HUDEP-2 (cell line): ENCODE data around the gene MYRIP.
"Not testable (repeated sequence)": the region's sequence is repeated elsewhere in the genome, so short reads cannot be mapped to it uniquely, and the experiment has no call there.

Experiments used
- DNase-seq, 76 experiments: peaks; one replicate each; lab custom pipeline; 2025; ENCODE audit not compliant: unreplicated experiment in 76 of 76; lab: John Stamatoyannopoulos, UW

Gene MYRIP

GRCh38 chr3:40116478-40117177, 307.2 kb downstream of the MYRIP start:
- no peak for DNase-seq

GRCh38 chr3:40118091-40118490, 308.7 kb downstream of the MYRIP start:
- DNase-seq = no peak

DNA sequence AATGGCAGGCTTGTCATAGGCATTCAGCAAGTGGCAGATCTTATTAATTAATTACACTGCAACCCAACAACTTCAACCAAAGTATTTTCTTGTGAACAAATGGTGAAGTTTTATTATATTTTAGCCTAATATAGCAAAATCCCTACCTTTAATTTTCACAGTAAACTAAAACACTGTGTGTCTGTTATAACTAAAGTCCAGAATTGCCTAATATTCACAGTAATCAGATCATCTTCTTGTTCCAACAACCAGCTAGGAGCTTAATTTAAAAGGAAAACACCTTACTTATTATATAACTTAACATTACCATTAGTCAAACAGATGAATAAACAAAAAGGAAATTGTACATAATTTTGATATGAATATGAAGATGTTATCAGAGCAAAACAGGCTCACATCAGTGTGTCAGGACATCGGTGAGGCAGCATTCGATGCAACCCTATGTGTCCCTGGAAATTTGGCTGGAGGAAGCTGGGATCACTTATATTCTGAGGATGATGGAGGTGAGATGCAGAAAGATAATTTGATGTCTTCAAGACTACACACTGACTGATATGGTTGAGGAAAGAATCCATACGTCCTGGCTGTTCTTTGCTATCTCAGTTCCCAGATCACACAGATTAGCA, 310.8 kb downstream of the MYRIP start:
- DNase-seq = no peak

- no peak for DNase-seq
These were observed 311.4 kb downstream of the MYRIP start for GRCh38 chr3:40120806-40121205.

DNA sequence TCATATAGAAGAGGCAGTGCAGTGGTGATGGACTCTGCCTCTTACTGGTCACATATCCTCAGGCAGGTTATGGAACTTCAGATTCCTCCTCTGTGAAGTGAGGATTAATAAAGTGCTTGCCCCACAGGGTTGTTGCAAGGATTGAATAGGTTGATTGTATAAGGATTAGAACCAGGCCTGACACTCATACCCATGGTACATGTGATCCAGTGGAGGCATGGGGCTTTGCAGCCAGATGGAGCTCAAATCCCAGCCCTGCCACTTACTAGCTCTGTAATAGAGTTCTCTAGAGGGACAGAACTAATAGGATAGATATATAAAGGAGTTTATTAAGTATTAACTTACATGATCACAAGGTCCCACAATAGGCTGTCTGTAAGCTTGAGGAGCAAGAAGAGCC, 315.5 kb downstream of the MYRIP start:
- no peak for DNase-seq

DNA sequence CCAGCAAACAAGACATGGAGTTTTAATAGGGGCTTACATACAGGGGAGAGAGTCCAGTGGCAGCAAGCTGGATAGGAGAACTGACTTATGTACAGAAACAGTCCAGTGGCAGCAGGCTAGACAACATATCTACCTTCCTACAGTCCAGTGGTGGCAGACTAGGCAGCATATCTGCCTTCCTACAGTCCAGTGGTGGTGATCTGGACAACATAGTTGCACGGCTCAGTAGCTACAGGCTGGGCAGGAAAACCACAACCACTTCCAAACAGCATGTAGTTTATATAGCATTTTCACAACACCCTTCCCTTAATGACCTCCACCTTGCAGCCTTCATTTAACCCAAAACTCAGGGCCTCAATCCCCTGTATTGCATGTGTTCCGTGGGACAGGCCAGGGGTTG, 318.8 kb downstream of the MYRIP start:
- DNase-seq = no peak

DNA sequence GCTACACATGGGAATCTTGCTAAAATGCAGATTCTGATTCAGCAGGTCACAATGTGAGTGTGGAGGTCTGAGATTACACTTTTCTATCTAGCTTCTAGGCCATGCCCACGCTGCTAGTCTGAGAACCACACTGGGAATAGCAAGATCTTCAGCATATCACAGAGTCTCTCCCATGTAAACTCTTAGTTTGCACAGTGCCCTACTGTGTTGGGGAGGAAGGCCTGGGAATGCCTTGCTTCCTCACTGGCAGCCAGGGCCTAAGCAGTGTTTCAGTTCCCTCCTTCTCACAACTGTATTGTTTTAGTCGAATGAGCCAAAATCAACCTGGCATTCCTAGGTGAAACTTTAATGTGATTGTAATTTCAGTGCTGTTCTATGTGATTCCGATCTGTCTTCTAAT, 320.1 kb downstream of the MYRIP start:
- no peak for DNase-seq

DNA sequence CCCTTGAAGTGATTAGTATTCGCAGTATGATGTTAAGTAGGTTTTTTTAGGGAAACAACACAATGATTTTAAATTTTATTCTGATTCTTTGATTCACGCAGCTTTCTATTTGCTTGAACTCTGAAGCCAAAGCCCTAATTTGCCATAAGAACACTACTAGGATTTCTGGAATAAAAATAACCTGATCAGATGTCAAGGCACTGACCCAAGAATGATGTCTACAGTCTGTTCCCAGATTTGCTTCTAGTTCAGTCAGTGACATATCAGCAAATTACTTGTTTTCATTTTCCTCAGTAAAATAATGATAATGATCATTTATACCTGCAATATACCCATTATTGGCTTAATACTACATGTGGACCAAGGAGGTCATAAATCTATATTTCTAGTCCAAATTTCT, 320.6 kb downstream of the MYRIP start:
- no peak for DNase-seq

DNA sequence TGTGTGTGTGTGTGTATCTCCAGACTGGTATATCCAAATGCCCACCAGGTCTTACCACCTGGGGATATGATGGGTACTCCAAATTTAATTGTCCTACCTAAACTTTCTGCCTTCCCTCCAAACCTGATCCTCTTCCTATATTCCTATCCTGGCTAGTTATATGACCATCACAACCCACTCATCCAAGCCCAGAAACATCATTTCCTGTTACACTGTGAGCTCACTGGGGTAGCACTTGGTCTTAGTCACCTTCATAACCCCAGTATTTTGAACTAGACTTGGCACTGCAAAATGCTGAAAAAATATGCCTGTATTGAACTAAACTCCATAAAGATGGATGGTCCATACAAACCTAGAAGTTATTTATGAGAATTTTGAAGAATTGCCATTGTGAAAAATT, 321.3 kb downstream of the MYRIP start:
- no peak for DNase-seq

DNA sequence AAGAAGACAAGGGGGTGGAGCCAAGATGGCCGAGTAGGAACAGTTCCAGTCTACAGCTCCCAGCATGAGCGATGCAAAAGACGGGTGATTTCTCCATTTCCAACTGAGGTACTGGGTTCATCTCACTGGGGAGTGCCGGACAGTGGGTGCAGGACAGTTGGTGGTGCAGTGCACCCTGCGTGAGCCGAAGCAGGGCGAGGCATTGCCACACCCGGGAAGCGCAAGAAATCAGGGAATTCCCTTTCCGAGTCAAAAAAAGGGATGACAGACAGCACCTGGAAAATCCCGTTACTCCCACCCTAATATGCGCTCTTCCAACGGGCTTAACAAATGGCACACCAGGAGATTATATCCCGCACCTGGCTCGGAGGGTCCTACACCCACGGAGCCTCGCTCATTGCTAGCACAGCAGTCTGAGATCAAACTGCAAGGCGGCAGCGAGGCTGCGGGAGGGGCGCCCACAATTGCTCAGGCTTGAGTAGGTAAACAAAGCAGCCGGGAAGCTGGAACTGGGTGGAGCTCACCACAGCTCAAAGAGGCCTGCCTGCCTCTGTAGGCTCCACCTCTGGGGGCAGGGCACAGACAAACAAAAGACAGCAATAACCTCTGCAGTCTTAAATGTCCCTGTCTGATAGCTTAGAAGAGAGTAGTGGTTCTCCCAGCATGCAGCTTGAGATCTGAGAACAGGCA, 324.6 kb downstream of the MYRIP start:
- DNase-seq = not testable (repeated sequence)

- DNase-seq = no peak
These were observed 328.3 kb downstream of the MYRIP start for GRCh38 chr3:40137591-40138295.

DNA sequence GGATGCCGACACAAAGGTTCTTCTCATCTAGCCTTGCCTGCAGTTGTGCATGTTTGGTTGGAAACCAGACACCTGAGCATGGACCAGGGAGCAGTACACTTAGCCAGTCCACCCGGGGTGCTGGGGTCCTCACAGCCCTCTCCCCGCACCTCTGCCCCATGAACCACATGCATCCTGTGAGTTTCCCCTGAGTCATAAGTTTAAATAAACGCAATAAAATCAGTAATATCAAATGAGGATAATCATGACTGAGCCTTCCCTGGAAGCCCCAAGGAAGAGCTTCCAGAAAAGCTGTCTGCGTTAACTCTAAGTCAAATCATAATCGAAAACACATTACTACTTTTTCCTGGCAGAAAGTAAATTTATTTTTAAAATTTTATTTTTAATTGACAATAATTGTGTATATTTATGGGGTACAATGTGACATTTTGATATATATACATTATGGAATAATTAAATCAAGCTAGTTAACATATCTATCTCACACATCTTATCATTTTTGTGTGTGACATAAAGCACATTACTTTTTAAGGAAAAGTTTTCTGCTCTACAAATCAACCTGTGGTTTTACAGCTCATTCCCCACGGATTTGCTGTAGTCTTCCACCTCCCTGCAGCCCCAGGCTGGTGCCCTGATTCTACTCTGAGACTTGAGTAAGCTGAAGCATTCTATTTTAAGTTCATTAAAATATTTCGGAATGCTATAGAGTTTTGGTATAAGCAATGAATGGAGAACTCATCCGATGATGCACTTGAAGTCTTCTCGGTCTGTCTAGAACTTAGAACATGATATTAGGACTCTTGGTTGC, 334.1 kb downstream of the MYRIP start:
- no peak for DNase-seq

DNA sequence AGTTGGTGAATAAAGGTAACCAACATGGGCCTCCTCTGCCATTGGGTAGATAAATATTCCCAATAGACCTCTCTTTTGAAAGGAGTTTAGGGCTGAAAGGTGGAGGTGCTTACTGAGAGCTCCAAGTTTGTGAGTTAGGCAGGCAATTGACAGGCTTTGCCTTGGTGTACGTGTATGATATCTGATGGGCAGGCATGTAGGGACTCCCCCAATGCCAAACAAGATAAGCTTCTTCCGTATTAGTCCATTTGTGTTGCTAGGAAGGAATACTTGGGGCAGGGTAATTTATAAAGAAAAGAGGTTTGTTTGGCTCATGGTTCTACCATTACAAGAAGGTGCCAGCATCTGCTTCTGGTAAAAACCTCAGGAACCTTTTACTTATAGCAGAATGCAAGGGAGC, 339.4 kb downstream of the MYRIP start:
- DNase-seq = no peak

- no peak for DNase-seq
These were observed 343.2 kb downstream of the MYRIP start for GRCh38 chr3:40152482-40153133.

- DNase-seq = no peak
These were observed 351.5 kb downstream of the MYRIP start for GRCh38 chr3:40160933-40161332.

DNA sequence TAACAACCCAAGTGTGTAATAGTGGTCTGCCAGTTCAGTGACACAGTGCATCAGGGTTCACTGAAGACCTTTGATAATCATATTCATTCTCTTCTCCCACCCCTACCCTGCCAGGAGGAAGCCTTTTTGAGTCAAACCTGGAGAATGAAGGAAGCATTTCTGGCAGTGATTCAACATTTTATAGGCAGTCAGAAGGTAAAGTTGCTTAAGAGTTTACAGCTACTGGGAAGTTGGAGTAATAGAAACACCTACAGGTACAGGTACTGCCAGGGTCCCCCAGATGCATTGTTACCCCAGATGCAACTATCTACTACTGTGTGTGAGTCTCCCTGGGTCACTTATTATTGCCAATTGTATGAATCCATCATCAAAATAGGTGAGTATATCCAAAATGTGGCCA, 353.2 kb downstream of the MYRIP start:
- no peak for DNase-seq

- DNase-seq = no peak
These were observed 357.6 kb downstream of the MYRIP start for GRCh38 chr3:40166997-40167396.

DNA sequence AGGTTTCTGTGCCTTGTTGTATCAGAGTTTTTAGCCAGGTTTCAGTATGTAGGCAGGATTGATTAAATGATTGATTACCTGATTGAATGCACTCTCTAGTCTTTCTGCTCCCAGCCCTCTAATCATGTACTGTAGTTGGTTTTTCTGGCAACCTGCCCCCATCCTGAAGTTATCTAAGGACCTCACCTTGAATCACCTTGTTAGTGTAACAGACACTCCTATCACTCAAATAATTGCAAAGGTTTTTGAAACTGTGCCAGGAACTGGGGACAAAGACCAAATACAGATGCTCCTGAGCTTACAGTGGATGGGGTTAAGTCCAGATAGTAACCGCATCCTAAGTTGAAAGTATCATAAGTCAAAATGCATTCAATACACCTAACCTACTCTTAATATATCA, 358.5 kb downstream of the MYRIP start:
- DNase-seq = no peak

DNA sequence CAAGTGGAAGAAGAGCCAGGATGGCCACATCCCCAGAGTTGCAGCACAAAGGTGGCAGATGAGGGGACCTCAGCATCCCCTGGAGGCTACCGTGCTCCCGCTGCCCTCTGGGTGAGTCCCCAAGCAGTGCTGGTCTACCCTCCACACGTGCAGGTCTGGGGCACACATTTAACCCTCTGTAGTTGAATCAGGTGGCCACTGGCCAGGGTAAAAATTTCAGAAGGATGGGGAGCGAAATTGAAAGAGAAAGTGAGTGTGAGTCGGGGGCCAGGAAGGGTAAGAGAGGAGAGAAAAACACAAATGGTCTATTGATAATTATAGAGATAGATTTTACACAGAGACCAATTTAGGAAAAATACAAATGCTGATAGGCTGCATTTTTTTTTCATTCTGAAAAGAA, 360.6 kb downstream of the MYRIP start:
- DNase-seq = no peak

- DNase-seq = no peak
These were observed 361.0 kb downstream of the MYRIP start for GRCh38 chr3:40170395-40170794.
